ENCODE measurements around the gene MEGF9.

MEGF9 gene

DNA sequence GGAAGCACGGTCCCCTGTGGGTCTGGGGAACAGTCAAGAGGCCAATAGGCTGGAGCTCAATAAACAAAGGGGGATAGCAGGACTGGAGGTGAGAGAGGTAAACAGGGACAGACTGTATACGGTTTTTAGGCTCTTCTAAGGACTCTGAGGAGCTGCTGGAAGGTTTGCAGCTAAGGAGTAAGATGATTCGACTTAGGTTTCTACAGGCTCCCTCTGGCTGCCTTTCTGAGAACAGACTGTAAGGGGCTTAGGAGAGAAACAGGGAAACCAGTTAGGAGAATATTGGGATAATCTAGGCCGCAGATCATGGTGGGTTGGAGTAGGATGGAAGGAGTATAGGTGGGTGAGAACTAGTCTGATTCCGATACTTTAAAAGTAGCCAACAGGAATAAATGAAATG, 144.7 kb downstream of the MEGF9 start:
- TF ChIP-seq, protein P1, sequence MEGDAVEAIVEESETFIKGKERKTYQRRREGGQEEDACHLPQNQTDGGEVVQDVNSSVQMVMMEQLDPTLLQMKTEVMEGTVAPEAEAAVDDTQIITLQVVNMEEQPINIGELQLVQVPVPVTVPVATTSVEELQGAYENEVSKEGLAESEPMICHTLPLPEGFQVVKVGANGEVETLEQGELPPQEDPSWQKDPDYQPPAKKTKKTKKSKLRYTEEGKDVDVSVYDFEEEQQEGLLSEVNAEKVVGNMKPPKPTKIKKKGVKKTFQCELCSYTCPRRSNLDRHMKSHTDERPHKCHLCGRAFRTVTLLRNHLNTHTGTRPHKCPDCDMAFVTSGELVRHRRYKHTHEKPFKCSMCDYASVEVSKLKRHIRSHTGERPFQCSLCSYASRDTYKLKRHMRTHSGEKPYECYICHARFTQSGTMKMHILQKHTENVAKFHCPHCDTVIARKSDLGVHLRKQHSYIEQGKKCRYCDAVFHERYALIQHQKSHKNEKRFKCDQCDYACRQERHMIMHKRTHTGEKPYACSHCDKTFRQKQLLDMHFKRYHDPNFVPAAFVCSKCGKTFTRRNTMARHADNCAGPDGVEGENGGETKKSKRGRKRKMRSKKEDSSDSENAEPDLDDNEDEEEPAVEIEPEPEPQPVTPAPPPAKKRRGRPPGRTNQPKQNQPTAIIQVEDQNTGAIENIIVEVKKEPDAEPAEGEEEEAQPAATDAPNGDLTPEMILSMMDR (IDR thresholded peaks at IDR 0.05; ENCODE audit: borderline replicate concordance, insufficient read depth, low read depth, low read length): no peak
- H3K4me3 ChIP-seq (ENCODE audit: low read depth, low read length): no peak overlapping the region

DNA sequence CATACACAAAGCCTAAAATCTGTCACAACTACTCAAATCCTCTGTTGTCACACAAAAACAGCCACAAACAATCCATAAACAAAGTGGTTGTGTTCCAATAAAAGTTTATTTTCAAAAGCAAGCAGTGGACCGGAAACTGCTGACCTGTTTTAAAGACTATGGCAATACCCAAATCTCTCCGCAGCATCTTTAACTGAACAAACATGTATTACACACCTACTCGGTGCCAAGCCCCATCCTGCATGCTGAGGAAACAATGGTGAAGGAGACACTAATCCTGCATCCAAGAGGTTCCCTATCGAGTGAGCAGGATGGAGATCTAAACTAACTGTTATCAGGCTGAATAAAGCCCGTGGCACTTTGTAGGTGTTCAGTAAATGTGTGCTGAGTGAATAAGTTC, 145.5 kb downstream of the MEGF9 start:
- H3K4me3 ChIP-seq (ENCODE audit: low read depth, low read length): no peak overlapping the region
- TF ChIP-seq, protein P1 (IDR thresholded peaks at IDR 0.05; ENCODE audit: borderline replicate concordance, insufficient read depth, low read depth, low read length): no peak

DNA sequence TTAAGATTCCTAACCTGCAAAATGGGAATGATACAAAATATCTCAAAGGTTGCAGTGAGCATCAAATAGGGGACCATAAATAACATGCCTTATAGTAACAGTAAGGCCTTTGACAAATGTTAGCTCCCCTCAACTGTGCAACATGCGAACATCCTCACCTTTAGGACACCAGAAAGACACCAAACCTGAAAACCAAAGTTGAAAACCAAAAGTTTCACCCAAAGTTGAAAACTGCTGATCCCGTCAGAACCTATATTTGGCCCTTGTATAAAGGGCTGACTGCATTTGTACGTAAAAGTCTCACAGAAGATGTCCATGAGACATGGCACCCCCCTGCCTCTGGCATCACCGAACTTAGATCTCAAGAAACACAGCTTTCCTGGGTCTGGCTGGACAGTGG, 146.4 kb downstream of the MEGF9 start:
- H3K4me3 ChIP-seq (ENCODE audit: low read depth, low read length): no peak overlapping the region
- TF ChIP-seq, protein P1 (IDR thresholded peaks at IDR 0.05; ENCODE audit: borderline replicate concordance, insufficient read depth, low read depth, low read length): no peak

DNA sequence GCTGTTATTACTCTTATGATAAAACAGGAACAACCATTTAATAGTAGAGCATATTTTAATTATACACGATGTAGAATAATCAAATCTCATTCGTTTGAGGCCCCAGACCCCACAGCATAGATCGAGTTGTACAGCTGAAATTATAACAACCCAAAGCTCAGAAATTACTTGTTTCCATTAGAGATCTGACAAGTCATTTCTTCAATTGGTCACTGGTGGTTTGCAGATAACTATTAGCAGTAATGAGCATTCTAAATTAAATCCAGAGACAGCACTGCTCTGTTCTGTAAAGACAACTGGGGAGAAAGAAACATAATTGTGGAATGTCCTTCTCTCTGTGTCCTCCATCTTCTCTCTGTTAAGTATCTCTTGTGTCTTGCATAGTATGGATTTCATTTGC, 147.2 kb downstream of the MEGF9 start:
- TF ChIP-seq, protein P1 (IDR thresholded peaks at IDR 0.05; ENCODE audit: borderline replicate concordance, insufficient read depth, low read depth, low read length): no peak
- H3K4me3 ChIP-seq (ENCODE audit: low read depth, low read length): no peak overlapping the region

DNA sequence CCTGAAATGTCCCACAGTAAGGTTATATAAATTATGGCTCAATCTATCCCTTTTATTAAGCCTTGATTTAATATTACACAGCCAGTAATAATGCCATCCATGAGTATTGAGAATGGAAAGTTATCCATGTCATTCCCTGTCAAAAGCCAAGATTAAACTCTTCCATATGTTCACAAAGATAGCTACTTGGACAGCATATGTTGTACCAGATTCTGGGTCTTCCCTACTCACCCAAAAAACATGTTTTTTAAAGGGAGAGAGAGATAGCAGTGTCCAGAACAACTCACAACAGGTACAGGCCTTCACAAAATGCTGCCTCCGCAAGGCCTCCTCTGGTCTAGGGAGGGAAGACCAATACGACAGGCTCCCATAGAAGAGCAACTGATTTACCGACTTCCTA, 149.7 kb downstream of the MEGF9 start:
- H3K4me3 ChIP-seq (ENCODE audit: low read depth, low read length): no peak overlapping the region
- TF ChIP-seq, protein P1 (IDR thresholded peaks at IDR 0.05; ENCODE audit: borderline replicate concordance, insufficient read depth, low read depth, low read length): no peak

DNA sequence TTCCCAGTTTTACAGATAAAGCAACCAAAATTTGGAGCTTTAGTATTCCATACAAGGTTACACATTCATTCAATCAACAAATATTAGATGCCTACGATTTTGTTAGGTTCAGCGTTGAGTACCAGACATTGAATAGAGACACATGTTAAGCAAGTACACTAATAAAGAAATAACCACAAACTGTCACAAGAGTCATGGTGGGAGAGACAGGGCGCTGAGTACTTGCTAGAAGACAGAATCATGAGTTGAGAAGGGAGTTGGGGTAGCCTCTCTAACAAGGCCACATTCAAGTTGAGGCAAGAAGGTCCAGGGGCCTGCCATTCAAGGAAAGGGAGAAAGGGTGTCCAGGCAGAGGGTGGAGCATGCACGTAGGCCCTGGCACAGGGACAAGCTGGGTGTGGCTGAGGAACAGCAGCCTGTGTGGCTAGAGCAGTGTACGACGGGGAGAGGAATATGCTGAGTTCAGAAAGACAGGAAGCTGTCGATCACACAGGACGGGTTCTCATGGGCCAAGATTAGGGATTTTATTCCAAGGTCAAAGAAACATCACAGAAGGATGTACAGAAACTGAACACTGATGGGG, 151.3 kb downstream of the MEGF9 start:
- TF ChIP-seq, protein P1 (IDR thresholded peaks at IDR 0.05; ENCODE audit: borderline replicate concordance, insufficient read depth, low read depth, low read length): no peak
- no peak overlapping the region for H3K4me3 ChIP-seq (ENCODE audit: low read depth, low read length)

DNA sequence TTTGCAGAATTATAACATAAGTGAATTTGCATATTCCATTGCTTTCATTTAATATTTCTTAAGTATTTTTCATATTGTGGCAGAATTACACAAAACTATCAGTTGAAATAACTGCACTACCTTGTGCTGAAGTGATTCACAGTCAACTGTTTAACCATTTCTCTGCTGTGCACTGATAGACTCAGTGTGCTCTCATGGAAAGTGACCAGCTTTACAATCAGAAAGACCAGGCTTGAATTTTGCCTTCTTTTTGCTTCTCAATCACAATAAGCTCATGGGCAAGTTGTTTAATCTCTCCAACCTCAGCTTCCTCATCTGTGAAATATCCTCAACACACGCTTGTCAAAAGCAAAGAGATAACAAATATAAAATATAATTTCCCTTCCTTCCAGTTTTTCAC, 152.6 kb downstream of the MEGF9 start:
- TF ChIP-seq, protein P1 (IDR thresholded peaks at IDR 0.05; ENCODE audit: borderline replicate concordance, insufficient read depth, low read depth, low read length): no peak
- no peak overlapping the region for H3K4me3 ChIP-seq (ENCODE audit: low read depth, low read length)

All from GM12875 (cell line).